HuH-7 (cell line): ENCODE measurements around the gene ATP8B4.
A peak's percentile ranks its signal among the peaks of the same experiment; 100 is the strongest.

Experiments
- DNase-seq: peaks from one replicate; pipeline ENCODE4 v3.0.0; 2011; ENCODE audit warnings: low spot score

ATP8B4 gene

DNA sequence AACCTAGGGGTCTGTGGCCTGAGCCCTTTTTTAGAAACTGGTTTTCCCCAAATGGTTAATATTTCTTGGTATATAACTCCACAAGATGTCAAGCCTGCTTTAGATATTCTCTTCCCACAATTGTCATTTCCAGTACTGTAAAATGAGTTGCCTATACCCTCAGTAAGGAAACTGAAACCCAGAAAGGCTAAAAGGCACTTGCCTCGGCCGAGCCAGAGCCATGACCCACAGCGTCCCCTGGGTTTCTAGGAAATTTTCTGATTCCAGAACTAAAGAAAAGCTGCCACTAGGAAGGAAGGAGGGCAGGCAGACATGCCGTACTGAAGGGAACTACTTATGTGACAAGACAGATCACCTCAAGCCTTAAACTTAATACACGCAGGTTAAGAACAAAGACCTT lies 59.1 kb downstream of the ATP8B4 start:
- no peak for DNase-seq

DNA sequence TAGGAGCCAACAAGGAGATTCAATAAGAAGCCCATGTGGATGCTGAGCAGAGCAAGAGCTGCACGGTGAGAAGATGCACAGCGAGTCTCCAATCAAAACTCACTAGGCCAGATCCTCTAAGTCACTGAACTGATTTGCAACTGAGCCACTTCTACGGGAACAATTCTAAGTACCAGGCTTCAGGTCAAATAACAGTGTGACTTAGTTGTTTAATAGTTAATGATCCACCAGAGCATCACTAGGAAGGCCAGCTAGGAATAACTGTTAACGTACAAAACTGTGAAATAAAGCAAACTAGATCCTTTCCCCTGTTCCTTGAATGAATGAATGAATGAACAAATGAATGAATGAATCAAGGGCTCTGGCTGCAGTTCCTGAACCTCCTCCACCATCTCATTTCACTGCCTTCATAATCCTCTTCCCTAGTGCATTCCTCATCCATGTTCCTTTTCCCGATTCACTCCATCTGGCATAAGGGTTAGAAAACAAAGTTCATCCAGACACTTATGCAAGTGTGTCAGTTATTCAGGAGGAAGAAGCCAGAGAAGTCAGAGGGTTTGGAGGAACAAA lies 59.7 kb downstream of the ATP8B4 start:
- DNase-seq = no peak

DNA sequence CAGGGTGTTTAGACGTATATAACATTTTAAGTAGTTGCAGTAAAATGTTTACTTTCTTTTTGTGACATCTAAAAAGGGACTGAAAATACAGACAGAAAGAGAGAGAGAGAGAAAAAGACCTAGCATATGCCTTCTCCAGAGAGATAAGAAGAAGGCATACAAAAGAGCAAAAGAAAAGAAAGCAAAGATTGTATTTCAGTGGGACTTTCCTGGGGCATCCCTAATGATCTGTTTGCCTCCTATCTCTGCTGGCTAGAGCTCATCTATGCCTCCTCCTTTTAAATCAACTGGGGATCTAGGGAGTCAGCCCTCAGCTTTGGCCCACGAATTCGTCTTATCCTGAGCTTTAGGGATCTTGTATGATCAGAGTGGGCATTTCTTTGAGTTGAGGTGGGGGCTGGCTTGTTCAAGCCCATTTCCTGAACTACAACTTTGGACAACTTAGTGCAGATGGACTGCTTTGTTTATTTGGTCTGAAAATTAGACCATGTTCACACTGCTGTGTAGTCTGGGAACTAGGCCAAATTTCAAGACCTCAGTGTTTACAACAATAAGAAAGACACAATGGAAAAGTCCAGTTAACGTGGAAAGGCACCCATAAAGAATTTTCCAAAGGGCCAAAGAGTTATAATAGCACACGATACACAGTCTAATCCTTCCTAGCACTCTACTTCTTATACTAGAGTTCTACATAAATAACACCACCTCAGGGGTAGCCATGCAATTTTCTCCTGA lies 61.0 kb downstream of the ATP8B4 start:
- no peak for DNase-seq

DNA sequence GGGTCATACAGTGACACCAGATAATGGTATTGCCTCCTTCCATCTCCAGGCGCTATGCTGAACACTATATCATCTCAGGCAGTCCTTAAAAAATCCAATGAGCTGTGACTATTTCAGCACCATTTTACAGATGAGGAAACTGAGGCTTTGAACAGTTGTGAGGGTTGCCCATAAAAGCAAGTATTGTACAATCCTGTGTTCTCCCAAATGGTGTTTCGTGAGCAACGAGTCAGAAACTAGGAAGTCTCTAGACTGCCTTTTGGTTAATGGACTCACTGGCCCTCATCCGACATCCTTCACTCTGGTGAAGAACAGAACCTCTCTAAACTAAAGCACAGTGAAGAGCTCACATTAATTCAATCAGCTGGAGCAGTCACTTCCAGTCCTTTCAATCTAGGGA lies 61.8 kb downstream of the ATP8B4 start:
- DNase-seq = no peak

DNA sequence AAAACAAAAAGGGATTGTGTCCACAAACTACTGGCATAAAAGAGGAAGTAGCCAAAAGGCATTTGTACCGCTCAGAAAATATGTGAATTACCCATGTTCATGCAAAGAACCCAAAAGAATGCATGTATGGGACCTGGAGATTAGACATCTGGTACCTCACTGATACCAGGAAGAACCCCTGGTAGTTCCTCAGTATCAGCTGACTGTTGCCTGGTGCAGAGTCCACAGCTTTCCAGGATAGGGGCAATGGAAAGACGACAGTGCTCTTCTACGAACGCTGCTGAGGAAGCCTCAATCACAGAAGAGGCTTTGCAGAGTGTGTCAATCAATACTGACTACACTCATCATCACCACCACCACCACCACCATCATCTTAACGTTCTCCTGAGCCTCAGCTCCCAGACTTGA lies 63.3 kb downstream of the ATP8B4 start:
- DNase-seq = no peak

DNA sequence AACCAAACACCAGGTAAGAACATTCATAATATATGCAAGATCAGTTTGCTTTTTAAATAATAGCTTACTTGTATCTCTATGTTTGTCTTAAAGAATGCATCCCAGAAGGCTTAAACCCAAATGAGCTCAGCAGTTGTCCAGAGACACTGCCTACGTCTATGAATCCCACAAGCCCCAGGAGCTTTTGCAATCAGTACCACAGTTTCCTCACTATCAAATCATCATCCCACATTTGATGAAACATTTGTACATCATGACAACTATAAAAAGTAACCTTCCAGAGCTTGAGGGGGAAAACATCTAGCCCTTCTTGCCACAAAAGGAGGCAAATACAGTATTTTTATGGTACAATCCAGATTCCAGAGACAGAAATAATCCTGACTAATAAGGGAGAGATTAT lies 63.7 kb downstream of the ATP8B4 start:
- no peak for DNase-seq

DNA sequence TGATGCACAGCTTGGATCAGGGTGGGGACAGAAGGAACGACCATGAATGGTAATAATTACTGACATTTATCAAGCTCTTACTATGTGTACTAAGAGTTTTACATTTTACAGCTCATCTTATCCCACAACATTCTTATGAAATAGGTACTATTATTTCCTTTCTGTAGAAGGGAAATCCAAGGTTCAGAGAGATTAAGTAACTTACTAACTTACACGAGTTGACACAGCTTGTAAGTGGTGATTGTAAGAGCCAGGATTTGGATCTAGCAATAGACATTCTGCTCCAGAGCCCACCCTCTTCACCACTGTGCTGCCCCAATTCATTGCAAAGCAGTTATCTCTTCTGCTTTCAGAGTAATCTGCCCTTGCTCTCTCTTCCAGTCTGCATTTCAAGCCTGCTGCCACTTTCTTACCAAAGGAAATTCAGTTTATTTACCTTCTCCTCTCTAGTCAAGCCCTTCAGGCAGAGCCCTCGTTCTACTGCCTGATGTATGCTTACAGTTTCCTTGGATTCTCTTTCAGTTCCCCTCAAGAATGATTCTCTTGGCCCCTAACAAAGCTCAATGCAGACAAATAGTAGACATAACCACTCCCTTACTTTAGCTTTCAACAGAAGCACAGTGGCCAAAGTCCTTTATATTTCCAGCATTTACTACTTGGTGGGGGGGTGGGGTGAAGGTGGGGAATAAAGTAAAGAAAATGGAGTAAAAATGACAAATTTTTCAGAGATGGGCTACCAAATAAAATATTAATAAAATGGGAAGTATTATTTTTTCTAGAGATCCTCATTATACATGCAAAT lies 65.8 kb downstream of the ATP8B4 start:
- DNase-seq = no peak

DNA sequence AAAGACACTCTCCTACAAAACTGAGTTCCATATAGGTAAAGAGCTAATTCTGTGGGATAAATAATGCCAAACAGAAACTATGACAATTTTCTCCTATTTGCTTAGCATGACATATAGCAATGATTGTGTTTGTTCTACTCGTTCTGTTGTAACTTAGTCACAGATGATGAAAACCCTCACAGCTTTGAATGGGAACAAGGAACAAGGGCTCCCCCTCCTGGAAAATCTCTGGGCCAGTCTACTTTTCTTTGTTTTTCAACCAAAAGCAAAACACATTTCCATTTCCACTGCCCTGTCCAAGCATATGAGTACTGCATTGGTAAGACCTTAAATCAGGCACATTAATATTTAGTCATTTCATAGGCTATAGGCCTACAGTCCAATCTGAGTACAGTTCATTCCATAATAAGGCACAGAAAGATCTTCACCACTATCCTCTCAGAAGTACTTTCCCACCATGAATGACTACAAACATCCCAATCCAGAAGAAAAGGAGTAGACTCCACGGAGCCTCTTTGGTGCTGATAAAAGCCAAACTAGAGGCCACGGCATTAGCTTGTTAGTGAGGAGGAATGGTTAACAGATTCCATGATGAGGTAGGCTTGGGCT lies 67.1 kb downstream of the ATP8B4 start:
- peak; percentile 37 for DNase-seq

DNA sequence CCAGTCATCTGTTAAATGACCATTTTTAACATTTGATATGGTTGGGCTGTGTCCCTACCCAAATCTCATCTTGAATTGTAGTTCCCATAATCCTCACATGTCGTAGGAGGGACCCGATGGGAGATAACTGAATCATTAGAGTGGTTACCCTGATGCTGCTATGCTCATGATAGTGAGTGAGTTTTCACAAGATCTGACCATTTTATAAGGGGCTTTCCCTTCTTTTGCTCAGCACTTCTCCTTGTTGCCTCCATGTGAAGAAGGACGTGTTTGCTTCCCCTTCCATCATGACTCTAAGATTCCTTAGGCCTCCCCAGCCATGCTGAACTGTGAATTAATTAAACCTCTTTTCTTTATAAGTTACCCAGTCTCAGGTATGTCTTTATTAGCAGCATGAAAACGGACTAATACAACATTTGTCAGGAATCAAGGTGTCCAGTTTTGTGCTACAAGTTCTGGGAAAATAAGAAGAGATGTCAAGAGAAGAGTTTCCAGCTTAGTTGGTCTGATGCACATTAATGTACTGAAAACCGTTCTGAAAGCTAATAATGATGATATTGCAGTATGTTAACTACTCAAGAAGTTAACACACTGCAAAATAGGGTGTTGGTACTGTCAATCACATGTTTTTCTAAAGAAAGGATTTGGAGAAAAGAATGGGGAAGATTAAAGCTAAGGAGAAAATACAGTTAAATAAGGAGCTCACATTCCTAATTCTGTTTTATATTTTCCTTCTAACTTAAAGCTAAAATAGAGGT lies 67.9 kb downstream of the ATP8B4 start:
- no peak for DNase-seq

DNA sequence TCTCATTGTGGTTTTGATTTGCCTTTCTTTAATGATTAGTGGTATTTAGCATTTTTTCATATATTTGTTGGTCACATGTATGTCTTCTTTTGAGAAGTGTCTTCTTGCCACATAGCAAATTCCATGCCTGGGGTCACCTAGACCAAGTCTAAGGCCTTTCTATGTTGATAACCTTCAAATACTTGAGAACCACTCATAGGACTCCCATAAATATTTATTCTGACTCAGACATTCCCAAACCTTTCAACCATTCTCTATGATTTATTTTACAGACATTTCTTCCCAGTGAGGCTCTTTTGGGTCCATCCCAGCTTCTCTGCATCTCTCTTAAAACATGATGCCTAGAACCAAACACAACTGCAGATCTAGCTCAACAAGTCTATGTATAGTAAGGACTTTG lies 69.2 kb downstream of the ATP8B4 start:
- no peak for DNase-seq

DNA sequence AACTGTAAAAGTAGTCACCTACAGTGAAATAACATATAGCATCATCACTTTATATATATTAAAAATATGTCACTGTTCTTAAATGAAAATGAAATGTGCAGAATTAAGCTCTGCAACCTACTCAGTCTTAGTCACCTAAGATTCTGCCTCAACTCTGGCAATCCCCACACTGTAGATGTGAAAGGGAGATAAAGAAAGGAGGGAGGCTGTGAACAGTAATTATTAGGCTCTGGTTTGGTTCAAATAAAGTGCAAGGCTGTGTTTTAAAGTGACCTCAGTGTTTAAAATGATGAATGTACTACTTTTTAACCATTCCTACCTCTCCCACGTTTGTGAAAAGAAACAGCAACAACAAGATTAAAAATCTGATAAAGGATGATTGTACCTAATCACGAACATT lies 72.2 kb downstream of the ATP8B4 start:
- DNase-seq = no peak

DNA sequence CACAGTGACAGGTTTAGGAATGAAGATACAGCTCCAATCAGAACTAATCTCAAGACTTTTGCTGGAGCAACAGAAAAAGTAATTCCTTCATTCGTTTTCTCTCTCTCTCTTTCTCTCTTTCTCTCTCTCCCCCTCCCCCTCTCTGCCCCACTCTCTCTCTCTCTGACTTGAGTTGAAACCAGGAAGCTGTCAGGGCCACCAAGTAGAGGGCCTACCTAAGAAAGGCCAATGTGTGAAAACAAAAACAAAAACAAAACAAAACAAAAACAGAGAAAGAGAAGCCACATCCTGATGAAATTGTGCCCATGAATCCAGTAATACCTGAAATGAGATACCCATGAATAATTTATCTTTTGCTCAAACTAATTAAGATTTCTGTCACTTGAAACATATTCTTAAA lies 72.9 kb downstream of the ATP8B4 start:
- no peak for DNase-seq

DNA sequence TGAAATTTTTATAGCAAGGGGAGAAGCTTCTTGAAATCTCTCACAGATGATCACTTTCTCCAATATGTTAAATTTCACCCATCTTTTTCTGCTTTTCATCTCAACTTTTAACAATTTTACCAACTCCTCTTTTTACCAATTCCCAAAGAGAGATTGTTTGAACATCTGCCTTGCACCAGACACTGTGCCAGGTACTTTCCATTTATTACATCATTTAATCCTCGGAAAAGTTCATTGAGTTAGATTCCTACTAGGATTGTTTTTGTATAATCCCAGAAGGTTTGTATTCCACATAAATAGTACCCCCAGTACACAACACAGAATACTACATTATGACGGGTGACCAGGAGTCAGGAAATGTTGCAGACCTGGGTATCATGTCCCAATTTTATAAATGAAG lies 74.1 kb downstream of the ATP8B4 start:
- no peak for DNase-seq

DNA sequence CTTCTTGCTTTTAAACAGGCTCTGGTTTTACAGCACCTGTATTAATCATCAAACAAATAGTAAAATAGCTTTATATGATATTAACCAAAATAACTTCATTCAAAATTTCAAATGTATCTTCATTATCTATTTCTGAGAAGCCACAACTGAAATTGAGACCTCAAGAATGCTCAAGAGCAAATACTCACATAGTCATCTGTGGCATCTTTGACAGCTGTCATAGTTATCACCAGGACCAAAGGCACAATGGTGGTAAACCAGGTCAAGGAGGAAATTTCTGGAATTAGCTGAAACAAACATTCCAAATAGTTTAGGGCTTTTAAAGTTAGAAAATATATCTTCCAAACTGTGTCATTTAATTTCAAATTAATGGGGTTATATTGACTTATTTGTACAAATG lies 74.6 kb downstream of the ATP8B4 start:
- DNase-seq = no peak

DNA sequence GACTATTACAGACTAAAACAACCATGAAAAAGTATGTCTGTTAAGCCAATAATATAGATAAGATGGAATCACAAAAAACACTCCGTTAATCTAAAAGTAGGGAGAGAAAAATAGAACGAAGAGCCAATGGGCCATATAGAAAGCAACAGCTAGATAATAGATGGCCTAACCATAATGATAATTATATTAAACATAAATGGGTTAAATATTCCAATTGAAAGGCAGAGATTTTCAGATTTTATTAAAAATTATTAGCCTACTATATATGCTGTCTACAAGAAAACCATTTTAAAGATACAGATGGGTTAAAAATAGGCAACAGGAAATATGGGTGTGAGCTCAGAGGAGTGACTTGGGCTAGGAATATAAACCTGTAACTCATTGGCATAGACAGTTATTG lies 76.3 kb downstream of the ATP8B4 start:
- DNase-seq = no peak

DNA sequence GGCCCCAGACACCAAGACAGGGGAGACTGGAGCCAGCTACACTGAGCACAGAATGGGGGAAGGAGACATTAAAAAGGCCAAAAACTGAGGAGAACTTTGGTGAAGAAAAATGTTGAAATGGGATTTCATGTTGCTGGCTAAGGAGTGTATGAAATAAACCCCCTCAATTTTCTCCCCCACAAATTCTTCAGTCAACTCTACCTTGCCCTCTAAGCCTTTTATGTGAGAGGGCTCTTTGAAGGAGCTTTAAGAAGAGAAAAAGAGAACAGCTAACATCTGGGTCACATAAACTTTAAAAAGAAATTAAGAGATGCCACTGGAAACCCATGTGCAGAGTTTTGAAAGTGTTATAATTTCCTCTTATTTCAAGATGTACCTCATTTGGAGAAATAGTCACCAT lies 88.6 kb downstream of the ATP8B4 start:
- no peak for DNase-seq

DNA sequence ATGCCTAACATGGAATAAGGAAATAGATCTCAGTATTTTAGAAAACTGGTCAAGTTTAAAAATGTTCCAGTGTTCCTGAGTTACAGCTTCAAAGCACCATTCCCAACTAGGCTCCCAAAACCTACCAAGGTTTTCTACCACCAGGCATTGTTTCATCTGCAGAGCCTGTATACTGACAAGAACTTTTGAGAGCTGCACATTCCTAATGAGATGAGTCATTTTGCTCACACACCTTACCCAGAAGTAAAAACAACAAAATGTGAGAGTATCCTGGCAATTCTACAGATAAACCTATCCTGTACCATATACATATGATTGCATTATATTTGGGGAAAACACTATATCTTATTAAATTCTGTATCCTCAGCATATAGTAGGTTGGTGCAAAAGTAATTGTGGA lies 90.7 kb downstream of the ATP8B4 start:
- DNase-seq = no peak

DNA sequence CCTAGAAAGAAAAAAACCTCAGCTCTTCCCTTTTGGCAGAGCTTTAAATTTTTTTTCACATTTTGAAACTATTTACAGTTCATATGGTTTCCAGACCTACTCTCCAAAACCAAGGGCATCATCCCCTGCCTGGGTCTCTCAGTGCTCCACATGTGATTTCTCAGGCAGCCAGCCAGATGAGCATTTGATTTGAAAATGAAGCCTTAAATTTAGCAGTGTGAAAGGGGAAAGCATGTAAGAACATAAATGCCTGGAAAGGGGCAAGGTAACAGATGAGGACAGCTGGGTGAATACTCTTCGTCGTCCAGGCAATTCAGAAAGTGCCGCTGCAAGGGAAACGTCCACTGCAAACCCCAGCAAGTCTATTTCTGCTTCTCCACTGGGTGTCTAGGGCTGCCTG lies 94.8 kb downstream of the ATP8B4 start:
- no peak for DNase-seq

DNA sequence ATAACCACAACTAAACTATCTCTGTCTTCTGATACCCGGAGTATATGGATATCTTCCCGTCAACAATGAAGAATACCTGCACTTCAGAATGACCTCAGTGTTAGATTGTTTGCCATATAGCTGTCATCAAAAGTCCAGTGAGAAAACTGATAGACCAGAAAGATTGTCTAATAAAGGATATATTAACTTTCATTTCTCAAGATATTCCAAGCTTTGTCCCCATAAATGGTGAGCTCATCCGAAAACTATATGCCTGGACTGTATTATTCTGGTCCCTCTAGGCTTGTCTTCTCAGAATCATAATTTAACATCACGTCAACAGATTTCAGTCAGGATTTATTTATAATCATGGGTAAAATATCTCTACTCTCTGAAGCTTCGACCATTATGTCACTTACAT lies 100.5 kb downstream of the ATP8B4 start:
- DNase-seq = no peak

DNA sequence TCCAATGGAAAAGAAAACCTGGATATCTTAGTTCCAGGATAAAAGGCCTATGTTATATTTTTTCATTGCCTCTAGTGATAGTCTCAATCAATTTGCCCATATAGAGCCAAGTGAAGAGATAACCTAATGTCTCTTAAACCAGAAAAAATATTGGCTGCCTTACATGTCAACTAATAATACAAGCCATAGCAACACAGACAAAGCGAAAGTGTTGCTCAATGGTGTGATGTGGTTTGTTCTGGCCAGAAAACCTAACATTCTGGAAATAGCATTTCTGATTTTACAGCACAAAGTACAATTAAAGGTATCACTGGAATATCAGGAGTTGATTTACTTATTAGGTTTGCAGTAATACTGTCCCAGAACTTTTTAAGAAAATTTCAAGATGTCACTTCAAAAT lies 101.5 kb downstream of the ATP8B4 start:
- no peak for DNase-seq

DNA sequence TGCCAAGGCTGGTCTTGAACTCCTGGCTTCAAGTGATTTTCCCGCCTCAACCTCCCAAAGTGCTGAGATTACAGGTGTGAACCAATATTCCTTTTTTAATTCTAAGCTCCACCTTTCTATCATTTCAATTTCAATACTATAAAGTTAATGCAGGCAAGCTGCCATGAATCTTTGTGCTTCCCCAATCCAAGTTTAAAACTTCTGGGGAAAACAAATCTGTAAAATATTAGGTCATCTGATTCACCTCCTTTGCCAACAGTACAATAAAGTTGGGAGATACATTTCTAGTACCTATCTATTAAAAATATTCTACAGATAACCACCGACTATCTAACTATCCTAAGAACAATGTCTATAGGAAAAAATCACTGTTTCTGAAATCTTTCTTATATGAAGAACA lies 102.1 kb downstream of the ATP8B4 start:
- no peak for DNase-seq

DNA sequence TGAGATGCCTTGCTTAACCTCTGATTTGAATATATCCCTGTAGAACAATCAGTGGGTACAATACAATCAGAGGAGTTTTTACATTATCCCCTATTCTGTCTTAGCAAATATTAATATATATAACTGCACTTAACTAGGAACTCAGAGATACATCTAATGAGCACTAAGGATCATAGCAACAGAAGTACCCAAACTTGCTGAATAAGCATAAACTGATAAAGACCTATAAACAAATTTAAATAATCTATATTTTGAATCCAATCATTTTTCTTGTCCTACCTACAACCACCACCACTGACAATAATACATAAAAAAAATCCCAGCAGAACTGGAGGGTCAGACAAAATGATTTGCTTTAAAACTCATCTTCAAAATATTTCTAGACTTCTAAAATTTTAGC lies 106.2 kb downstream of the ATP8B4 start:
- DNase-seq = no peak
